Middle frontal gyrus (tissue), 1 donor: ENCODE data around the gene XIRP2.

Experiments used
- DNase-seq: peaks from one replicate; pipeline ENCODE4 v3.0.0-alpha.2; 2015; ENCODE audit warnings: low spot score; ENCODE audit errors: extremely low spot score

XIRP2 gene

GRCh38 chr2:166888180-166888579, at the start of gene XIRP2:
TSS of gene XIRP2 (plus strand) at chr2:166888480. CDS start at chr2:166903483, 15,003 bp downstream.
- no peak for DNase-seq

DNA sequence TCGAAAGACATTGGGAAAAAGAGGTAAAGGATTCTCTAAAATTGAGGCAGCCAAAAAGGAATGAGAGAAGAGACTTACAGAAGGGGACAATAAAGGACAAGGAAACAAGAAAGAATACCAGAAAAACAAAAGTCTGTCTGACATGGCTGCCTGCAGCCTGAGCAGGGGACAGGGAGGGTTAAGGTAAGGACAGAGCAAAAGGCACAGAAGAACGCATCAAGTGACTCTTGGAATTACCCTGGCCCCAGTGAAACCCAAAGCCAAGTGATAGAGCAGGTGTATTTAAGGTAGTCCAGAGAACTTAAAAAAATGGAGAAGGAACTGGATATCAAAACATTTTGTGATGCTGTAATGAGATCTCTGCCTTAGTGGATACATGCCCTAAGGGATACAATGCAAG, 47.1 kb upstream of the XIRP2 start:
- DNase-seq = no peak

GRCh38 chr2:166841679-166842078, 46.6 kb upstream of the XIRP2 start:
- no peak for DNase-seq

DNA sequence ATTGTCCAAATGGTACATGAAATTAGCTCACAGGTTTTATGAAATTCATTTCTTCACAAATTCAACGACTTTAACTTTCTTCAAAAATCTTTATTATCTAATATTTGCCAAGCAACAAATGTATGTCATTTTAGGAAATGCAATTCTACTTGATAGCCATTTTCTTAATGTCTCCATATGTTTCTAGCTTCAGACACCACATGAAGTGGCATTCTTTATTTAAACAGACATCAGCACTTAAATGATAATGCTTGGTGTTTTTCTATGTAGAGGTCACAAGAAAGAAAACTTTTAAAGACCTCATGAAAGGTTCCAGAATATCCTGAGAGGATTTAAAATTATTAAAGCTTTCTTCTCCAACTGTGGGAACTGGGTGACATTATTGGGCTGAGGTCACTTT, 44.2 kb upstream of the XIRP2 start:
- no peak for DNase-seq

GRCh38 chr2:166862468-166863132, 25.7 kb upstream of the XIRP2 start:
- no peak for DNase-seq

GRCh38 chr2:166867874-166868514, 20.3 kb upstream of the XIRP2 start:
- DNase-seq = no peak

GRCh38 chr2:166870346-166870745, 17.9 kb upstream of the XIRP2 start:
- no peak for DNase-seq

DNA sequence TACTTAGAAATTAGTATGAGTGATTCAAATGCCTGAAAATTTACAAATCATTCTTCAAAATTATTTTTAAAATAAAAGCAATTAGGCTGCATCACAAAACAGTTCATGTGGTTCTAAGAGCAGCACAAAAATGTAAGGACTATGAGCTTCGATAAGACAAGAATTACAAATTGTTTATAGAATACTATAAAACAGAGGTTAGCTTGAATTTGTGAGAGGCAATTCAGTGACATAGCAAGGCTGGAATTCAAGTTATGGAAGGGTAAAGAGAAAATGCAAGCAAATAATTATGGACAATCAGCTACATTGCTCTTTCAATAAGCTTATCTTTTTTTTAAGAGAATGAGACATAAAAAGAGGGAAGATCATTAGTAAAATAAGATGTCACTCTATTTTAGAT, 7.1 kb upstream of the XIRP2 start:
- no peak for DNase-seq

- DNase-seq = no peak
Observed at GRCh38 chr2:166882851-166883250, 5.4 kb upstream of the XIRP2 start.

DNA sequence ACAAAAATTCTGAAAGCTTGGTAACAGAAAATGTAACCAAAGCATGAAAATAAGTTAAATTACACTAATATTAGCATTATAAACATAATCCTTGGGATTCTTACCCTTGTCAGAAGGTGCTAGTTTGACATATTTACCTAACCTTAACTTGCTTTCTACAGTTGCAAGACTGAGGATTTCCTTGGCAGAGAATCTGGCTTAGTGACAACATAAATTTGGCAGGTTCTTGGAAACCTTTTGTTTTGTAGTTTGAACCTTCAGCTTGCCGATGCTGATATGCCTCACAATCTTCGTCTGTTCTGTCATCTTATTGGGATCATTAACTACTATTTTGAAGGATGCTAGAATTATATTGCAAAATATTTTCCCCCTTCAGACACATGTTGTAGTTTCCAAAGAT, 3.4 kb downstream of the XIRP2 start:
- DNase-seq = no peak

- no peak for DNase-seq
Observed at GRCh38 chr2:166892397-166892796, 4.1 kb downstream of the XIRP2 start.

DNA sequence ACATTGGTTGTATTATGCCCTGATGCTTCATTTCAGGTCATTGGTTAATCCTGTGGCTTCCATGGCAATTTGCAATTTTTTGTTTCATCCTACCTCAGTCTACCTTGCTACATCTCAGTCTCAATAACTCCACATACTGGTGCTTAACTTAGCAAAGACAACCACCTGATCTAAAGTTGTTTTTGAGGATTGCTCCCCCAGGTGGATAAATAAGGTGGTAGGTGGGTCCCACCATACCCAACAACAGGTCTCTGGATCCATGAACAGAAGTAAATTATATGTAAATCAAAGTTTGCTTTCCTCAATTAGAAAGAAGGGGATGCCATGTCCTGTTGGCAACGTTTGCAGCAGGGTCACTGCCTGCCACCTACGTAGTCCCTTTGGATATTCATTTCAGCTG, 7.0 kb downstream of the XIRP2 start:
- no peak for DNase-seq

DNA sequence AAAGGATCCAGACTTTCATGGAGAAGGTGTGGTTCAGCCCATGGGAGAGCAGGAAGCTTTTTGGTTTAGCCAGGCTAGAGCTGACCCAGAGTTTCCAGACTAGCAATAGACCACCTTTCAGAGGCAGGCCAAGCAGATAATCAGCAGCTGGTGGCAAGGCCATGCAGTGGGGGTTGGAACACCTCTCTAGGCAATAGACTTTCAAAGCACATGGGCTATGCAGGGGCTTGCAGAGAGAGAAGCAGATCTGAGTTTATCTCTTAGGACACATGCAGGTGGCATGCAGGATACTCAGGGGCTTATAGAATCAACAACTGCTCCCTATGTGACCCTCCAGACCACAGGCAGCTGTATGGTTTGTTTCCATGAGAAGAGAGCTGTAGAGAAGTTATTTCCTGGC, 9.4 kb downstream of the XIRP2 start:
- DNase-seq = no peak

DNA sequence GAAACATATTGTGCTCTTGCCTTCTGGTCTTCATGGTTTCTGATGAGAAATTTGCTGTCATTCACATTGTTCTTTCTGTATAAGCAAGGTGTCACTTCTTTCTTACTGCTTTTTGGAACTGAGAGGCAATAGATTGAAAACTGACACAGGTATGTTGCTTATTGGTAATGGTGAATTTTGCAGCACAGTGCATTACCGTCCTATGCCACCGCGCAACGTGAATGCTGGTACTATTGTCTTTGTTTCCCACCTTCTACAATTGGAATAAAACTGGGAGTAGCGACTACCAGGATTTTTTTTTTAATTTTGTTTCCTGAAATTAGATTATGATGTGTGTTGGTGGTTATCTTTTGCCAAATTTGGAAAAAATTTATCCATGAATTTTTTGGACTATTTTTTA, 11.4 kb downstream of the XIRP2 start:
- no peak for DNase-seq

GRCh38 chr2:166900700-166901099, 12.4 kb downstream of the XIRP2 start:
- no peak for DNase-seq

DNA sequence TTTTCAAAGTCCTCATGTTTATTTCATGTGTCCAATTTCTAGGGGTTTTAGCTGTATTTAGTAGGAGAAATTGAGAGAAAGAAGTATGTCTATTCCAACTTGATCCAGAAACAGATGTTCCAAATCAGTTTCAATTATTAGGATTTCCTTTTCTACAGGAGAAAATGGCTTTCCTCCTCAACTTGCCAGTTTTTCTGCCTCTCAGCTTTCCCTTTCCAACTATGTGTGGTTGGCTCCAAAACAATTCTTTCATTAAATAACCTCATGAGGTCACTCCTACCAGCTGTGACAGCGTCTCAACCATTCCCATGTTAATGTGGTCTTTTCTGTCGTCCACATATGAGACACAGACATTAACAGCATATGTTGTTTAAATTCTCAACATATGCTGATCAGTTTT, 13.1 kb downstream of the XIRP2 start:
- no peak for DNase-seq

GRCh38 chr2:166916987-166917386, 28.7 kb downstream of the XIRP2 start:
- DNase-seq = no peak

- DNase-seq = no peak
Observed at GRCh38 chr2:166917415-166917814, 29.1 kb downstream of the XIRP2 start.

DNA sequence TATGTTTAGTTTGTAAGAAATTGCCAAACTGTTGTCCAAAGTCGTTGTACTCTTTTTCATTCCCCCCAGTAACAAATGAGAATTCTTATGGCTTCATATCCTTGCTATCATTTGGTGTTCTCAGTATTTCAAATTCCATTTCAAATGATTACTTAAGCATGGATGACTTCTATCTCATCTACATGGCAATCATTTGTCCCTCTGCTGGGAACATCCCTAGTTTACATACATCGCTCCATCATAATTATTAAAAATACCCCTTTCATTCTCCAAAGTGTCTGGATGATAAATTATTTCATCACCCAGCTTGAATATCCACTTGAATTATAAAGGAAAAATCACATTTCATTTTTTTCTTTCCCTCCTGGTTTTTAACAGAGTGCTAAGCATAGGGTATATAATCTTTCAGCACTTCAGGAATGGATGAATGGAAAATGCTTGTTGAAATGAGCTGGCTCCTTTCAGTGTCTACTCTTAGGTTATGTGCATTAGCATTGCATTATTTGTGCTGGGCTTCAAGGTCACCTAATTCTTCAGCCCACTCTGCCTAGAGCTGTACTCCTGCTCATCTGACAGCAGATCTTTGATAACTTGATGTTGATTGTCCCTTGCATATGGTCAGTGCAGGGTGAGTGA, 33.1 kb downstream of the XIRP2 start:
- no peak for DNase-seq

DNA sequence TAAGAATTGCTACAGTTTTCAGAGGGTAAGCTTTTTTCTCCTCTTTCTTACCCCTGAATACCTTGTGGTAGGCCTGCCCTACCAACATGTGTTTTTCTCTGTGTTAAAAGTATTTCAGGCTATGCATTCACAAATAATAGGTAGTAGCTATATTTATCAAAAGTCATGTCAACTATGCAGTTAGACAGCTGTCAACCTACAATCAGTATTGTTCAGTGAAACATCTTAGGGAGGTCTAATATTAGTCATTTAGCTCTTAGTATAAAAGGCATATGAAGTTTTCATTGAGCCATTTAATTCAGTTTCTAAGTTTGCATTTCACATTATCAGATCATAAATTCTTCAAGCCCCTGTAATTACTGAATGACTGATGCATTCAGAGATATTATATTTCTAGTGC, 36.7 kb downstream of the XIRP2 start:
- DNase-seq = no peak

DNA sequence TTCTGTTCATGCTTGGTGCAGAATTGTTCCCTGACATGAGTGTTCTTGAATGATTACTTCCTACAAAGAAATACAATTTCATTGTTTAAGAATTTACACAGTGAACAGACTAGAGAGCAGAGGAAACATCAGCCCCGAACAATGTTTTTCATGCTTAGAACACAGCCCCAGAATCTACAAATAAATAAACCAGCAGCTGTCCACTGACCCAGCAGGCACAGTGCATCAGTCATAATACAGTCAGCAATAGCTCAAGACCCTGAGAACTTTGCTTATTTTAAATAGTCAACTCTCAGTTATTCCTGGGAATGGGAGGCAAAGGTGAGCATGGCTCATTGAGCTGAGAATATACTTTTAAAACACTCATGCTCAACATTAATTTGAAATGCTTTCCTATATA, 38.4 kb downstream of the XIRP2 start:
- no peak for DNase-seq

- DNase-seq = no peak
Observed at GRCh38 chr2:166932032-166932431, 43.8 kb downstream of the XIRP2 start.

- no peak for DNase-seq
Observed at GRCh38 chr2:166934817-166935216, 46.5 kb downstream of the XIRP2 start.
